Measurements from ENCODE around the gene LYRM4.

Gene LYRM4

DNA sequence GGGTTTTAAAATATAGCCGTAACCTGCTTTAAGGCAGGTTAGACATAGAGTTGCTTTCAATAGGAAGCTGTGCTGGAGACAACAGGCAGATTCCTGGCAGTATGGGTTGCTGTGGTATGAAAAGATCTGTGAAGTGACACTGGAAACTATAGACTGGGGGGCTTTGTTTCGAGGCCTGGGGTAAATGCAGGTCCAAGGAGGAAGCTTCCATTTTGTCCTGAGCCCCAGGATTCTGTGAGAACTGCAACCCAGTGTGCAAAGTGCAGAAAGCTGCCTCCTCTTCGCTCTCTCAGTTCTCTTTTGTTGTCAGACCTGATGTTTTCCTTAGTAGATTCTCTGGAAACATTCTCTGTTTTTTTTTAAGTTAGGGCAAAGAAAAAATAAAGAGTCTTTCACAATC is 86.9 kb downstream of the LYRM4 start:
- Histone ChIP-seq H3K27ac (ENCODE audit: low read depth, low read length, poor library complexity, severe bottlenecking) (peak overlapping the region; percentile 80), H3K79me2 (ENCODE audit: insufficient read depth, low read length) (no peaks in the 10 kb centered on the region), H3F3A (ENCODE audit: insufficient read depth, low read length) (no peaks in the 10 kb centered on the region), H3K9me3 (ENCODE audit: low read length) (no peaks in the 10 kb centered on the region), H2AFZ (ENCODE audit: low read length) (no peak overlapping the region; the same call in 1 of the 2 replicates), H3K4me1 (ENCODE audit: insufficient read depth, low read length, severe bottlenecking) (peaks cover 52% of the 10 kb centered on the region), H4K20me1 (ENCODE audit: insufficient read depth, low read length) (no peaks in the 10 kb centered on the region), H3K36me3 (ENCODE audit: insufficient read depth, low read length) (no peaks in the 10 kb centered on the region), H3K9me2 (ENCODE audit: low read depth, low read length) (no peaks in the 10 kb centered on the region), H3K4me3 (ENCODE audit: low read depth, low read length, poor library complexity, severe bottlenecking) (peak overlapping the region; percentile 36), H3K27me3 (ENCODE audit: insufficient read depth, low read length) (no peaks in the 10 kb centered on the region), H3K4me2 (ENCODE audit: low read length) (peak overlapping the region; percentile 65), H3K9ac (ENCODE audit: low read length) (peak overlapping the region; percentile 35; the same call in 1 of the 2 replicates)
- TF ChIP-seq EZH2 (IDR thresholded peaks at IDR 0.05; ENCODE audit: borderline replicate concordance, low read length) (no peak), CTCF (IDR thresholded peaks at IDR 0.05; ENCODE audit: low read length) (no peak)

DNA sequence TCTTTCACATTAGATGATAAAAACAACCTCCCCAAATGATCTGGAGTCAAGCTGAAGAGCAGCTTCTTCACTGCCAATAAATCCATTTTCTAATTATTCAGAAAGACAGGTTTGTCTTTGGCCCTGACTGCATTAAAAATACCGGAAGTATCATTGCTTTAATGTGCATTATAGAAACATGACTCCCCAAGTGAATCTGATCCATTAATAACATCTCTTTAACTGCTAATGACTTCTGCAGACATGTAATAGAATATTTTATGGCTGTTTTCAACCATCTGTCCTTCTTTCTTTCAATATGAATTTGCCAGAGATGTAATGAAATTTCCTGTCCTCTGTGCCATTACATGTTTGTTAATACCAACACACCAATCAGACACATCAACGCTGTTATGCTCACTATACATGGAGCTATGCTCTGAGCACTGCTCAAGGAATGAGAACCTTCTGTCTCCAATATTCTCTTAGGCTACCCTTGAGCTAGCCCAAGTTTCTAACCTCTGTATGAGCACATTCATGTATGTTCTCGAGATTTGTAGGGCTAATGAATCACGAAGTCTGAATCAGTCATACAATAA is 87.8 kb downstream of the LYRM4 start:
- peak overlapping the region; percentile 16; the same call in 1 of the 2 replicates for H2AFZ ChIP-seq (ENCODE audit: low read length)
- no peaks in the 10 kb centered on the region for H3K9me2 ChIP-seq (ENCODE audit: low read depth, low read length)
- H3K4me2 ChIP-seq (ENCODE audit: low read length) = no peak overlapping the region
- H3K79me2 ChIP-seq (ENCODE audit: insufficient read depth, low read length) = no peaks in the 10 kb centered on the region
- H3K27me3 ChIP-seq (ENCODE audit: insufficient read depth, low read length) = no peaks in the 10 kb centered on the region
- peak overlapping the region; percentile 27 for H3K27ac ChIP-seq (ENCODE audit: low read depth, low read length, poor library complexity, severe bottlenecking)
- H3F3A ChIP-seq (ENCODE audit: insufficient read depth, low read length) = no peaks in the 10 kb centered on the region
- no peaks in the 10 kb centered on the region for H3K9me3 ChIP-seq (ENCODE audit: low read length)
- TF ChIP-seq CTCF (IDR thresholded peaks at IDR 0.05; ENCODE audit: low read length) (no peak), EZH2 (IDR thresholded peaks at IDR 0.05; ENCODE audit: borderline replicate concordance, low read length) (no peak)
- H3K4me1 ChIP-seq (ENCODE audit: insufficient read depth, low read length, severe bottlenecking) = peaks cover 49% of the 10 kb centered on the region
- H3K9ac ChIP-seq (ENCODE audit: low read length) = no peak overlapping the region; the same call in 1 of the 2 replicates
- no peaks in the 10 kb centered on the region for H3K36me3 ChIP-seq (ENCODE audit: insufficient read depth, low read length)
- no peak overlapping the region for H3K4me3 ChIP-seq (ENCODE audit: low read depth, low read length, poor library complexity, severe bottlenecking)
- no peaks in the 10 kb centered on the region for H4K20me1 ChIP-seq (ENCODE audit: insufficient read depth, low read length)

DNA sequence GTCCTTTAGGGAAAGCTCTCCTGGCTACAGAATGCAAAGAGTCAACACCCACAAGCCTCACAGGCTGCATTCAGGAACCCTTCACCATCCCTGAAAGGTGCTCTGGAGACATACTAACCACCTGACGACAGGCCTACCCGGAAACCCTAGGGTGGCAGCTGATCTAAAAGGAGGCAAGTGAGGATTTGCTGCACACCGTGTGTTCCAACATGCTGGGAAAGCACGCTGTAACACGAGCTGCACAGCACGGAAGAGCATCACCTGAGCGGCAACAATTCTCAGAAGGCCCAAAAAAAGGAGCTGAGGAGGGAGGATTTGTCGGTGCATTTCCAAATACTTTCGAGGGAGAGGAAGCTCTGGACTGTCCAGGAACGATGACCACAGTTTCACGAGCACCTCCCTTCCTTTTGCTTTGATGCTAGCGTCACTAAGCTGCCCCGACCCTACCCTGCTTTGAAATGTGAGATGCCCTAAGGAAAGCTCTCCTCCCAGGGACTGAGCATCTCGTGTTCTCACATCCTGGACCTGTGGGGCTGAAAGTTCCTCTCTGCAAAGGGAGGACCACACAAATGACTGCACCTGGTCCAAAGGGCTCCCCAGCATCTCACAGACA is 88.6 kb downstream of the LYRM4 start:
- peaks cover 48% of the 10 kb centered on the region for H3K4me1 ChIP-seq (ENCODE audit: insufficient read depth, low read length, severe bottlenecking)

More for the DNA sequence above, 88.6 kb downstream of the LYRM4 start:
- H3K9ac ChIP-seq (ENCODE audit: low read length) = no peak overlapping the region
- no peak overlapping the region for H3K27ac ChIP-seq (ENCODE audit: low read depth, low read length, poor library complexity, severe bottlenecking)
- no peak overlapping the region for H3K4me3 ChIP-seq (ENCODE audit: low read depth, low read length, poor library complexity, severe bottlenecking)
- TF ChIP-seq EZH2 (IDR thresholded peaks at IDR 0.05; ENCODE audit: borderline replicate concordance, low read length) (no peak), CTCF (IDR thresholded peaks at IDR 0.05; ENCODE audit: low read length) (no peak)
- H3K36me3 ChIP-seq (ENCODE audit: insufficient read depth, low read length) = no peaks in the 10 kb centered on the region
- H3K79me2 ChIP-seq (ENCODE audit: insufficient read depth, low read length) = no peaks in the 10 kb centered on the region
- no peak overlapping the region for H3K4me2 ChIP-seq (ENCODE audit: low read length)
- no peaks in the 10 kb centered on the region for H4K20me1 ChIP-seq (ENCODE audit: insufficient read depth, low read length)
- no peaks in the 10 kb centered on the region for H3K9me3 ChIP-seq (ENCODE audit: low read length)
- no peak overlapping the region for H2AFZ ChIP-seq (ENCODE audit: low read length)
- no peaks in the 10 kb centered on the region for H3F3A ChIP-seq (ENCODE audit: insufficient read depth, low read length)
- no peaks in the 10 kb centered on the region for H3K9me2 ChIP-seq (ENCODE audit: low read depth, low read length)
- no peaks in the 10 kb centered on the region for H3K27me3 ChIP-seq (ENCODE audit: insufficient read depth, low read length)

Data from OCI-LY1 (cell line).